GM18505 (cell line): ENCODE measurements around the gene INPP5A.
"Not testable (repeated sequence)": the region's sequence is repeated elsewhere in the genome, so short reads cannot be mapped to it uniquely, and the experiment has no call there.

Experiments
- ATAC-seq: cut with Tn5 transposase; IDR thresholded peaks from one replicate; pipeline ENCODE4 v1.9.1; 2021; ENCODE audit not compliant: unreplicated experiment
- POLR2A ChIP-seq: IDR thresholded peaks from 4 replicates; pipeline ENCODE4 v1.6.1; 2011; ENCODE audit warnings: borderline replicate concordance; ENCODE audit not compliant: insufficient read depth, insufficient read length; ENCODE audit errors: extremely low read depth

Gene INPP5A

DNA sequence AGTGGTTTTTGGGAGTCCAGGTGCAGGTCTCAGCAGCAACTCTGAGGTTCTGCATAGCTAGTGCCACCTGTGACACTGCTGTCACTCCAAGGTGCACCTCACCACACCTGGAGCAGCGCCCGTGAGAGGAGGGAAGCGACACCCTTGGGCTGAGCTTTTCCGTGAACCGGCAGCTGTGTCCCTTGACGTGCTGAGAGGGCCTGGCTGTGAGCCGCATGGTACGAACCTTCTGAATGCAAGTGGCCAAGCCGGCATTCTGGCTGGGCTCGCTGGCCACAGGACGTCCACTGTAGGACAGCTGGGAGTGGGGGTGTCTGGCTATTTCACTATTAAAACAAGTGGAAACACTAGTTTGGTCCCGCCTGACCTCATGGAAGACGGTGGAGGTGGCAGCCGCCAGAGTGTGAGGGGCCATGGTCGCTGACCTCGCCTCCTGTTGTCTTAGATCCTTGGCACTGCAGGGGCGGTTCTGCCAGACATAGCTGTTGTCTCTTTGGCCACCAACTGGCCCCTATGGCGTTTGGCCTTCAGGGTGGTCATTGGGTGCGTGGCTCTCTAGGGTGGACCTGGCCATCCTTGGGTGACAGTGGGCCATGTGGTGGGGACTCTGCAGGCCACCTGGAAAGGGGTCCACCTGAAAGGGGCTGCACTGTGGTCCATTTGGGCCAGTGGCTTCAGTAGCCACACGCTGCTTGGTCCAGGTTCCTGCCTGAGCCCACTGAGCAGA is 12.9 kb downstream of the INPP5A start:
- no peak for ATAC-seq

GRCh38 chr10:132551093-132551807 is 13.7 kb downstream of the INPP5A start:
- ATAC-seq, result peak; percentile 44

More for the DNA sequence above, 12.9 kb downstream of the INPP5A start:
- TF ChIP-seq POLR2A, result no peak

GRCh38 chr10:132551808-132552130 is 14.2 kb downstream of the INPP5A start:
- ATAC-seq, result peak; percentile 7

More at GRCh38 chr10:132551093-132551807, 13.7 kb downstream of the INPP5A start:
- no peak for TF ChIP-seq POLR2A

GRCh38 chr10:132552635-132553034 is 15.0 kb downstream of the INPP5A start:
- ATAC-seq, result not testable (repeated sequence)

More at GRCh38 chr10:132551808-132552130, 14.2 kb downstream of the INPP5A start:
- no peak for TF ChIP-seq POLR2A

DNA sequence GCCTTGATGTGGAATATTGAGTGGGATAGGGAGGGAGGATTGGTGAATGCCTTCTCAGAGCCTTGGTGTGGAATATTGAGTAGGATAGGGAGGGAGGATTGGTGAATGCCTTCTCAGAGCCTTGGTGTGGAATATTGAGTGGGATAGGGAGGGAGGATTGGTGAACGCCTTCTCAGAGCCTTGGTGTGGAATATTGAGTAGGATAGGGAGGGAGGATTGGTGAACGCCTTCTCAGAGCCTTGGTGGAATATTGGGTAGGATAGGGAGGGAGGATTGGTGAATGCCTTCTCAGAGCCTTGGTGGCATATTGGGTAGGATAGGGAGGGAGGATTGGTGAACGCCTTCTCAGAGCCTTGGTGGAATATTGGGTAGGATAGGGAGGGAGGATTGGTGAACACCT is 16.0 kb downstream of the INPP5A start:
- not testable (repeated sequence) for ATAC-seq

- no peak for TF ChIP-seq POLR2A
- ATAC-seq, result no peak
Observed at GRCh38 chr10:132554053-132554990, 16.7 kb downstream of the INPP5A start.

DNA sequence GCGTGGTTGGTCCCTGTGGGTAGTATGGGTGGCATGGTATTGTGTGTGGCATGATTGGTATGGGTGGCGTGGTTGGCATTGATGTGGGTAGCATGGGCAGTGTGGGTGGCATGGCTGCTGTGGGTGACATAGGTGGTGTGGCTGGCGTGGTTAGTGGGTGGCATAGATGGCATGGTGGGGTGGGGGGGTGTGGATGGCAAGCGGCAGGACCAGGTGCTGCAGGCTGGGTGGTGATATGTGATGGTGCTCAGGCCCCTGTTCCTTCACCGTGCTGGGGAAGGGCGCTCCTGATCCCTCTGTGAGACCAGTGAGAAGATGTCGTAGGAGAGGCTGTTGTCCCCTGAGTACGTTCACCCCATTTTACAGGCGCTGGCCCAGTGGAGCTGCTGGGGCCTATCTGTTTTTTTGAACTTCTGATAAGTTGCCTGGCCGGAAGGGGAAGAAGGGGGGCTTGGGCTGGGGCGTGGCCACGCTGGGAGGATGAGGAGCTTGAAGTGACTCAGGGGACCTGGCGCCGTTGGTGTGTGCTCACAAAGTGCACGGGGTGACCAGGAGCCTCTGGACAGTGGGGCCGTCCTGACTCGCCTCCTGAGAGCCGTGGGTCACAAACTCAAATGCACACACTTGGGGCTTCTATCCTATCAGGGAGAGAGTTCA is 17.5 kb downstream of the INPP5A start:
- ATAC-seq, result no peak
- no peak for TF ChIP-seq POLR2A

DNA sequence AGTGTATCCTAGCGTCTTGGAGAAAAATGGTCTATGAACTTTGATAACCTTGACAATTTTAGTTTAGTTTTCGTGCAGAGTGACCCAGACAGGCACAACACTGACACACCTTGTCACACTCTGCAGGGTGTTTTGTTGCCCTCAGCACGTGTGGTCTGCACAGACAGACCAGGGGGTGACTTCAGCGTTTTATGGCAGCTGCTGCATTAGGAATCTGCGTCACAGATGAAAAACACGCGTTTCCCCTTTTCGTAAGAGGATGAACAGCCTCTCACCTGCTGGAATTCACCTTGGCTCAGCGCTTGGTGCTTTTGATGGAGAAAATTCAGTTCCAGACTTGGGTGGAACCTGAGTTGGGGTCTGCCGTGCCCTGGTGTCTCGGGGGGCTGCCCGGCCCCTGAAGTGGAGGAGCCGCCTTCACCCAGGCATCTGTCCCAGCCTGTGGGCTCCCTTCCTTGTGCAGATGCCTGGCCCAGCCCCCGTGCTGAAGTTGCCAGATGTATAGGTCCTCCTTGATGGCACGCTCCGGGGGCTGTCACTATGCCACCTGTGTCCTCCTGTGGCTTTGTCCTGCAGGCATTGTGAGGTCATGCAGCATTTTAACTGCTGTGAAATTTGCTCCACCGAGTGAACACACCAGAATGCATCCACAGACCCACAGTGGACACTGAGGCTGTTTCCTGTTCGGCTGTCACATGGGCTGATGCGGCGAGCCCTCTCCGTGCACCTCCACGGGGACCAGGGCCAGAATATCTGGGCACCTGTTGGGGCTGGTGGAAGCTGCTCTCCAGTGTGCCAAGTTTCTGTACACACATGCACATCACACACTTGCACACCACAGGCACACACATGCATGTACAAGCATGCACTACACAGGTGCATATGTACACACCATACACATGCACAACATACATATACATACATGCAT is 18.3 kb downstream of the INPP5A start:
- no peak for TF ChIP-seq POLR2A
- ATAC-seq, result no peak

GRCh38 chr10:132556994-132557441 is 19.4 kb downstream of the INPP5A start:
- TF ChIP-seq POLR2A, result no peak
- ATAC-seq, result no peak

- ATAC-seq, result no peak
- TF ChIP-seq POLR2A, result no peak
Observed at GRCh38 chr10:132557696-132558515, 20.3 kb downstream of the INPP5A start.
